ENCODE results near the gene GOLGA8Q.
"Not testable (repeated sequence)": the region's sequence is repeated elsewhere in the genome, so short reads cannot be mapped to it uniquely, and the experiment has no call there.

DNA sequence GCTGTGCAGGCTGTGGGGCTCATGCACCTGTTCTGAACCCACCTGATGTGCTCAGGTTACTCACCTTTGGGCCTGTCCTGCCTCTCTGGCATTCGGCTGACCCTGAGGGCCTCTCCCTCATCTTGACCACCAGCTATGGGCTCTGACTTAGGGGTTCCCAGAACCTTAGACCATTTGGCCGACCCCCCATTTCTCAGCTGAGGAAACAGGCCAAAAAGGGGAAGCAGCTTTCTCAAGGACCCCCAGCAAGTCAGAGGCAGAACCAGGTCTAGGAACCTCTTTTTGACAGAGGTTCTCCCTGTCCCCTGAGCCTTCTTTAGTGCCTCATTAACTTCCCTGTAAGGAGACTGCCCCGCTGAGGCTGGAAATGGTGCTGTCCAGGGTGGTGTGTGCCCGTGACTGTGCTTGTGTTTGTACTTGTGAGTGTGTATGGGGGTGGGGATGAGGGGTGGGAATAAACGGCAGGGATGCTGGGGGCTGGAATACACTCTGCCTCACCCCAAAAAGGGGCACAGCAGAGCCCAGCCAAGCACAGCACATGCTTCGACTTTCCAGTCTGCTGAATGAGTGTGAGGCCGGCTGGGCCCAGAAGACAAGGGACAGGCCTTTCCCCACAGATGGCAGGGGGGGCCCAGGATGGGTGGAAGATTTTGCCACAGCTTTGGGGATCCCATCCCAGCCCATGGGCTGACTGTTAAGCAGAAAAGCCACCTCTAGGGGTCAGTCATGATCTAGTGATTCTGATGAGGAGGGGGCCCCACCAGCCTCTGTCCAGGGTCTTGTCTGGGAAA is 28.2 kb upstream of the GOLGA8Q start:
- TF ChIP-seq POLR2AphosphoS5, EP300 (IDR thresholded peaks at IDR 0.05): not testable (repeated sequence)

All from upper lobe of left lung (tissue), 4 donors.